DOHH2 (cell line): ENCODE data around the gene LDLR.
"Not testable (repeated sequence)": the region's sequence is repeated elsewhere in the genome, so short reads cannot be mapped to it uniquely, and the experiment has no call there.

Experiments used
- H3F3A ChIP-seq: fragments of 200-600 bp; sonication (generic), shearing (Covaris generic); 2 replicates; pipeline ENCODE4 v1.6.0; 2016; ENCODE audit warnings: antibody characterized with exemption, mild to moderate bottlenecking; ENCODE audit not compliant: control insufficient read depth, insufficient read depth
- H3K27ac ChIP-seq: fragments of 200-600 bp; sonication (generic); 2 replicates; pipeline ENCODE4 v1.5.1; 2014; ENCODE audit warnings: low read depth, mild to moderate bottlenecking, low read length, moderate library complexity
- H3K27me3 ChIP-seq: fragments of 200-600 bp; sonication (generic); 2 replicates; pipeline ENCODE4 v1.6.1; 2014; ENCODE audit warnings: mild to moderate bottlenecking, low read length, mixed read lengths; ENCODE audit not compliant: control insufficient read depth
- H3K36me3 ChIP-seq: fragments of 200-600 bp; sonication (generic); 2 replicates; pipeline ENCODE4 v1.6.1; 2014; ENCODE audit warnings: mild to moderate bottlenecking, low read length, moderate library complexity, mixed read lengths; ENCODE audit not compliant: control insufficient read depth
- H3K4me1 ChIP-seq: fragments of 200-600 bp; sonication (generic); 2 replicates; pipeline ENCODE4 v1.6.1; 2014; ENCODE audit warnings: mild to moderate bottlenecking, low read length, mixed read lengths; ENCODE audit not compliant: control insufficient read depth
- H3K4me2 ChIP-seq: fragments of 200-600 bp; sonication (generic); 2 replicates; pipeline ENCODE4 v1.6.0; 2014; ENCODE audit warnings: mild to moderate bottlenecking, low read length, moderate library complexity
- H3K4me3 ChIP-seq: fragments of 200-600 bp; sonication (generic); 2 replicates; pipeline ENCODE4 v1.5.1; 2014; ENCODE audit warnings: mild to moderate bottlenecking, low read length, mixed read lengths
- H3K79me2 ChIP-seq: fragments of 200-600 bp; sonication (generic); 2 replicates; pipeline ENCODE4 v1.6.1; 2014; ENCODE audit warnings: mild to moderate bottlenecking, low read length, mixed read lengths; ENCODE audit not compliant: control insufficient read depth
- H3K9me2 ChIP-seq: fragments of 200-600 bp; sonication (generic); replicated peaks from 2 replicates; pipeline ENCODE4 v1.6.1; 2014; ENCODE audit warnings: mild to moderate bottlenecking, low read length, mixed read lengths; ENCODE audit not compliant: control insufficient read depth
- H3K9me3 ChIP-seq: fragments of 200-600 bp; sonication (generic); 2 replicates; pipeline ENCODE4 v1.6.1; 2014; ENCODE audit warnings: antibody characterized with exemption, low read length, mixed read lengths; ENCODE audit not compliant: control insufficient read depth, insufficient read depth
- H4K20me1 ChIP-seq: fragments of 200-600 bp; sonication (generic); 2 replicates; pipeline ENCODE4 v1.6.0; 2014; ENCODE audit warnings: low read depth, mild to moderate bottlenecking, antibody characterized with exemption, low read length, moderate library complexity; ENCODE audit not compliant: control insufficient read depth, insufficient read depth
- EZH2phosphoT487 ChIP-seq: fragments of 200-600 bp; sonication (generic); IDR thresholded peaks from 2 replicates; pipeline ENCODE4 v1.6.1; 2017; ENCODE audit warnings: borderline replicate concordance, mild to moderate bottlenecking, antibody characterized with exemption, low read length, moderate library complexity, mixed read lengths
- TF ChIP-seq, protein P1 (sequence below): fragments of 200-600 bp; sonication (generic); IDR thresholded peaks from one replicate; pipeline ENCODE4 v1.5.1; 2014; ENCODE audit warnings: antibody characterized with exemption, mild to moderate bottlenecking, low read depth, low read length; ENCODE audit not compliant: poor library complexity, severe bottlenecking

Gene LDLR

GRCh38 chr19:11138601-11139300 is 49.5 kb downstream of the LDLR start:
- no peaks in the 10 kb centered on the region for H3K9me3 ChIP-seq
- TF ChIP-seq EZH2phosphoT487 = no peak
- TF ChIP-seq, protein P1, sequence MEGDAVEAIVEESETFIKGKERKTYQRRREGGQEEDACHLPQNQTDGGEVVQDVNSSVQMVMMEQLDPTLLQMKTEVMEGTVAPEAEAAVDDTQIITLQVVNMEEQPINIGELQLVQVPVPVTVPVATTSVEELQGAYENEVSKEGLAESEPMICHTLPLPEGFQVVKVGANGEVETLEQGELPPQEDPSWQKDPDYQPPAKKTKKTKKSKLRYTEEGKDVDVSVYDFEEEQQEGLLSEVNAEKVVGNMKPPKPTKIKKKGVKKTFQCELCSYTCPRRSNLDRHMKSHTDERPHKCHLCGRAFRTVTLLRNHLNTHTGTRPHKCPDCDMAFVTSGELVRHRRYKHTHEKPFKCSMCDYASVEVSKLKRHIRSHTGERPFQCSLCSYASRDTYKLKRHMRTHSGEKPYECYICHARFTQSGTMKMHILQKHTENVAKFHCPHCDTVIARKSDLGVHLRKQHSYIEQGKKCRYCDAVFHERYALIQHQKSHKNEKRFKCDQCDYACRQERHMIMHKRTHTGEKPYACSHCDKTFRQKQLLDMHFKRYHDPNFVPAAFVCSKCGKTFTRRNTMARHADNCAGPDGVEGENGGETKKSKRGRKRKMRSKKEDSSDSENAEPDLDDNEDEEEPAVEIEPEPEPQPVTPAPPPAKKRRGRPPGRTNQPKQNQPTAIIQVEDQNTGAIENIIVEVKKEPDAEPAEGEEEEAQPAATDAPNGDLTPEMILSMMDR = no peak
- peaks cover 70% of the 10 kb centered on the region for H3K4me1 ChIP-seq
- peaks cover 4% of the 10 kb centered on the region for H3K36me3 ChIP-seq
- H3K4me3 ChIP-seq = peak overlapping the region; percentile 30
- H3K4me2 ChIP-seq = peak overlapping the region; percentile 60
- H4K20me1 ChIP-seq = no peaks in the 10 kb centered on the region
- H3K79me2 ChIP-seq = no peaks in the 10 kb centered on the region
- no peaks in the 10 kb centered on the region for H3K27me3 ChIP-seq
- H3K9me2 ChIP-seq = no peaks in the 10 kb centered on the region
- H3F3A ChIP-seq = peaks cover 22% of the 10 kb centered on the region
- H3K27ac ChIP-seq = peak overlapping the region; percentile 70

DNA sequence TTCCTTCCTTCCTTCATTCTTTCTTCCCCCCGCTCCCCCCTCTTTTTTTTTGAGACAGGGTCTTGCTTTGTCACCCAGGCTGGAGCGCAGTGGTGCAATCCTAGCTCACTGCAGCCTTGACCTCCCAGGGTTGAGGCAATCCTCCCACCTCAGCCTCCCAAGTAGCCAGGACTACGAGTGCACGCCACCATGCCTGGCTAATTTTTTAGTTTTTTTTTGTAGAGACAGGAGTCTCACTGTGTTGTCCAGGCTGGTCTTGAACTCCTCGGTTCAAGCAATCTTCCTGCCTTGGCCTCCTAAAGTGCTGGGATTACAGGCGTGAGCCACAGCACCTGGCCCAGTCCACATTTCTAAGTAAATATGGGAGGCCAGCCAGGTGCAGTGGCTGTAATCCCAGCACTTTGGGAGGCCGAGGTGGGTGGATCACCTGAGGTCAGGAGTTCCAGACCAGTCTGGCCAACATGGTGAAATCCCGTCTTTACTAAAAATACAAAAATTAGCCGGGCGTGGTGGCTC is 50.8 kb downstream of the LDLR start:
- H3K4me1 ChIP-seq = peaks cover 72% of the 10 kb centered on the region
- not testable (repeated sequence) for H4K20me1 ChIP-seq, H3K27me3 ChIP-seq, H3K9me2 ChIP-seq, H3K36me3 ChIP-seq, H3K79me2 ChIP-seq, H3K9me3 ChIP-seq
- peak overlapping the region; percentile 70 for H3K27ac ChIP-seq
- H3F3A ChIP-seq = peaks cover 28% of the 10 kb centered on the region
- H3K4me2 ChIP-seq = peak overlapping the region; percentile 60
- H3K4me3 ChIP-seq = peak overlapping the region; percentile 30; the same call in 1 of the 2 replicates

DNA sequence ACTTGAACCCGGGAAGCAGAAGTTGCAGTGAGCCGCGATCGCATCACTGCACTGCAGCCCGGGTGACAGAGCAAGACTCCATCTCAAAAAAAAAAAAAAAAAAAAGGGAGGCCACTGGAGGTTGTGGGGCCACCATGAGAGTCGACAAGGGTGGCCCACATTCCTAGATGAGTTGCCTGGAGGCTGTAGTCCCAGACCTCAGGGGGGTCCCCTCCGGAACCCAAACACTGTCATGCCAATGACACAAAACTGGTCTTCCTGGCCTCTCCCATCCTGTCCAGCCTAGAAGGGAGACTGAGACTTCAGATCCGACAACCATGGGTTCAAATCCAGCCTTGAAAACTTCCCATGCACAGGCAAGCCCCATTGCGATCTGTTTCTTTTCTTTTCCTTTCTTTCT is 51.6 kb downstream of the LDLR start:
- no peak overlapping the region for H3K4me3 ChIP-seq
- H3K9me3 ChIP-seq = no peaks in the 10 kb centered on the region
- TF ChIP-seq, protein P1 = no peak
- no peak for TF ChIP-seq EZH2phosphoT487
- H3K27me3 ChIP-seq = no peaks in the 10 kb centered on the region
- H3K9me2 ChIP-seq = no peaks in the 10 kb centered on the region
- peaks cover 70% of the 10 kb centered on the region for H3K4me1 ChIP-seq
- peak overlapping the region; percentile 70; the same call in 1 of the 2 replicates for H3K27ac ChIP-seq
- H3K36me3 ChIP-seq = peaks cover 17% of the 10 kb centered on the region
- no peaks in the 10 kb centered on the region for H3K79me2 ChIP-seq
- peak overlapping the region; percentile 34; the same call in 1 of the 2 replicates for H3K4me2 ChIP-seq
- H3F3A ChIP-seq = peaks cover 30% of the 10 kb centered on the region
- H4K20me1 ChIP-seq = no peaks in the 10 kb centered on the region

GRCh38 chr19:11141937-11142527 is 52.8 kb downstream of the LDLR start:
- H3K27ac ChIP-seq = no peak overlapping the region
- H4K20me1 ChIP-seq = no peaks in the 10 kb centered on the region
- no peaks in the 10 kb centered on the region for H3K9me2 ChIP-seq
- no peaks in the 10 kb centered on the region for H3K27me3 ChIP-seq
- no peak overlapping the region for H3K4me2 ChIP-seq
- H3K4me3 ChIP-seq = no peak overlapping the region
- H3F3A ChIP-seq = peaks cover 29% of the 10 kb centered on the region
- peaks cover 64% of the 10 kb centered on the region for H3K4me1 ChIP-seq
- H3K79me2 ChIP-seq = no peaks in the 10 kb centered on the region
- no peaks in the 10 kb centered on the region for H3K9me3 ChIP-seq
- peaks cover 22% of the 10 kb centered on the region for H3K36me3 ChIP-seq
- no peak for TF ChIP-seq EZH2phosphoT487
- TF ChIP-seq, protein P1 = no peak
